Endodermal cell (in vitro differentiated cells): ENCODE measurements around the gene CENPE. TPM values are rescaled to one million over a fixed set of nuclear protein-coding genes. Genes with fewer than 3 reads are reported as not detected.

ENCODE experiments used
- DNase-seq: peaks from one replicate; pipeline ENCODE4 v3.0.0-alpha.2; 2017
- H3K27ac ChIP-seq: 2 replicates; pipeline ENCODE4 v1.5.1; 2013; ENCODE audit warnings: mild to moderate bottlenecking, low read depth, low read length, moderate library complexity
- H3K27me3 ChIP-seq: 2 replicates; pipeline ENCODE4 v1.6.1; 2013; ENCODE audit warnings: mild to moderate bottlenecking, low read length, moderate library complexity; ENCODE audit not compliant: insufficient read depth, control insufficient read depth, poor library complexity, severe bottlenecking
- H3K36me3 ChIP-seq: 2 replicates; pipeline ENCODE4 v1.7.0; 2013; ENCODE audit warnings: mild to moderate bottlenecking, low read length, moderate library complexity; ENCODE audit not compliant: control insufficient read depth, insufficient read depth
- H3K4me1 ChIP-seq: one replicate; pipeline ENCODE4 v1.7.0; 2013; ENCODE audit warnings: low read length; ENCODE audit not compliant: control insufficient read depth, insufficient read depth
- H3K4me3 ChIP-seq: 2 replicates; pipeline ENCODE4 v1.5.1; 2013; ENCODE audit warnings: mild to moderate bottlenecking, low read length, moderate library complexity
- H3K9ac ChIP-seq: 2 replicates; pipeline ENCODE4 v1.6.1; 2013; ENCODE audit warnings: mild to moderate bottlenecking, low read length, moderate library complexity; ENCODE audit not compliant: poor library complexity, severe bottlenecking; ENCODE audit errors: extremely low read depth
- H3K9me3 ChIP-seq: 2 replicates; pipeline ENCODE4 v1.6.1; 2013; ENCODE audit warnings: mild to moderate bottlenecking, low read length, moderate library complexity; ENCODE audit not compliant: control insufficient read depth
- H3K27ac Mint-ChIP-seq: 2 replicates; pipeline ENCODE4 v1.8.0; 2020; ENCODE audit warnings: mixed read lengths
- H3K27me3 Mint-ChIP-seq: 2 replicates; pipeline ENCODE4 v1.8.0; 2021; ENCODE audit warnings: mild to moderate bottlenecking, mixed read lengths; ENCODE audit not compliant: insufficient read depth
- H3K36me3 Mint-ChIP-seq: 2 replicates; pipeline ENCODE4 v1.8.0; 2020; ENCODE audit warnings: low read depth, mixed read lengths
- H3K4me1 Mint-ChIP-seq: 2 replicates; pipeline ENCODE4 v1.8.0; 2020; ENCODE audit warnings: mixed read lengths
- H3K4me3 Mint-ChIP-seq: 2 replicates; pipeline ENCODE4 v1.8.0; 2020; ENCODE audit warnings: mild to moderate bottlenecking, moderate library complexity, mixed read lengths
- H3K9me3 Mint-ChIP-seq: 2 replicates; pipeline ENCODE4 v1.8.0; 2020; ENCODE audit warnings: mild to moderate bottlenecking, mixed read lengths
- CTCF ChIP-seq: fragments of 200-600 bp; sonication (generic); conservative IDR thresholded peaks from 2 replicates; pipeline ENCODE4 v1.5.0; 2021; ENCODE audit warnings: antibody characterized with exemption, mild to moderate bottlenecking
- WGBS, 2 experiments: methylation state at CpG; one replicate each; pipeline versions ENCODE4 v1.1.5 to v1.1.7; 2013; ENCODE audit warnings: missing lambda C conversion rate in 2 of 2, mixed read lengths in 1 of 2; ENCODE audit not compliant: insufficient coverage in 1 of 2, insufficient read length in 1 of 2; 5-methylcytosine and 5-hydroxymethylcytosine counted together
- total RNA-seq, 2 donors: library from RNA; stranded (reverse); fragmentation: NEBNext Ultra II Directional in 1 of 2; extraction: Animal tissue kit (Norgen Biotek cat#: 25700) in 1 of 2; gene quantifications; 2 replicates in 1 of 2; 3 replicates in 1 of 2; pipeline ENCODE4 v1.2.1, GENCODE V29; 2021

Gene CENPE
- total RNA-seq, 2 donors from 2014 or later: 32.4 to 39.6 TPM

DNA sequence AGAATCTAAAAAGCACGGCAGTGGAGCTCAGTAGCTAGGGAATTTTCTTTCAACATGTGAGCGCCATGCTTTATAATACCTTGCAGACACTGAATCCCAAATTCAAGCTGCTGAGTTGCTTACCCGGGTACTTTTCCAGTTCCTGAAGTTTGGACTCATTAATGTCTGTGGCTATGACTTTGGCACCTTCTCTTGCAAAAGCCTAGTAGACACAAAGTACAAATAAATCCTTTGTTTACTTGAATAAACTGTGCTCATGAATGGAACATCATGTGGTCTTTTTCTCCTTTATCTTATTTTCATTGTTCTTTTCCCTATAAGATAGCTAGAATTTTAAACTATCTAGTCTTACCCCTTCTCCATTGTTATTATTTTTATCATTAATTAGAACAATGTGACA, 103.1 kb downstream of the CENPE start:
- H3K4me1 Mint-ChIP-seq: peaks cover 15% of the 10 kb centered on the region
- H3K27ac Mint-ChIP-seq: no peak overlapping the region
- peaks cover 3% of the 10 kb centered on the region for H3K36me3 Mint-ChIP-seq
- Histone ChIP-seq H3K27ac (no peak overlapping the region), H3K9me3 (no peaks in the 10 kb centered on the region), H3K4me3 (no peak overlapping the region), H3K27me3 (no peaks in the 10 kb centered on the region), H3K9ac (no peak overlapping the region), H3K4me1 (peaks cover 4% of the 10 kb centered on the region), H3K36me3 (peaks cover 13% of the 10 kb centered on the region)
- WGBS, 2 experiments: 90 to 94% methylated on average over 3 of the region's 3 CpGs
- H3K9me3 Mint-ChIP-seq: no peaks in the 10 kb centered on the region
- no peak for DNase-seq
- H3K27me3 Mint-ChIP-seq: no peaks in the 10 kb centered on the region
- TF ChIP-seq CTCF: no peak
- no peak overlapping the region for H3K4me3 Mint-ChIP-seq

- Histone ChIP-seq H3K27me3 (no peaks in the 10 kb centered on the region), H3K9me3 (no peaks in the 10 kb centered on the region), H3K9ac (no peak overlapping the region), H3K4me1 (peaks cover 4% of the 10 kb centered on the region), H3K4me3 (no peak overlapping the region), H3K27ac (no peak overlapping the region), H3K36me3 (peaks cover 24% of the 10 kb centered on the region)
- Mint-ChIP-seq H3K27ac (no peak overlapping the region), H3K27me3 (no peaks in the 10 kb centered on the region), H3K4me3 (no peak overlapping the region), H3K9me3 (no peaks in the 10 kb centered on the region), H3K36me3 (peaks cover 8% of the 10 kb centered on the region), H3K4me1 (peaks cover 2% of the 10 kb centered on the region)
- DNase-seq: no peak
- TF ChIP-seq CTCF: no peak
These were observed 105.9 kb downstream of the CENPE start for GRCh38 chr4:103092245-103092644.

DNA sequence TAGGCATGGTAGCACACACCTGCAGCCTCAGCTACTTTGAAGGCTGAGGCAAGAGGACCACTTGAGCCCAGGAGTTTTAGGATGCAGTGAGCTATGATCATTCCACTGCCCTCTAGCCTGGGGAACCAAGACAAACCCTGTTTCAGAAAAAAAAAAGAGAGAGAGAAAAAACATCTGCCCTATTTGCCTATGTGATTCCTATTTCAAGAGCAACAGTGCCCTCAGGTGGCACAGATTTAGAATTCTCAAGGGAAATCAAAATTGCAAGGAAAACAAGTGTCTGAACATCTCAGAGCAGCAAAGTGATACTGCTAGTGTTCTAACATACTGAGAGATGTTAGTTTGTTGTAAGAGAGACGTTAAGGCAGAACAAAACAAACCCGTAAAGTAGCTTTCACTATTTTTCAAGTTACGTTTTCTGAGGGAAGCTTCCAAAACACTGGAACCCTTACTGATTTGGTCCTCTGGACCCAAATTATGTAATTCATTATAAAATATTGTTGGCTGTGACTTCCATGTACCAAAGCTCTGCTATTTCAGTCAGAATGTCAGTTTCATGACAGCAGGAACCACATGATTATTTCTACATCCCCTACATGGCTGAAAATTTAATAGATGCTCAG, 106.4 kb downstream of the CENPE start:
- Mint-ChIP-seq H3K27ac (no peak overlapping the region), H3K4me3 (no peak overlapping the region), H3K4me1 (peaks cover 2% of the 10 kb centered on the region), H3K9me3 (no peaks in the 10 kb centered on the region), H3K27me3 (no peaks in the 10 kb centered on the region), H3K36me3 (peaks cover 11% of the 10 kb centered on the region)
- Histone ChIP-seq H3K9ac (no peak overlapping the region), H3K4me1 (peaks cover 4% of the 10 kb centered on the region), H3K27me3 (no peaks in the 10 kb centered on the region), H3K9me3 (no peaks in the 10 kb centered on the region), H3K4me3 (no peak overlapping the region), H3K27ac (no peak overlapping the region), H3K36me3 (peaks cover 26% of the 10 kb centered on the region)
- WGBS, 2 experiments: 77 to 90% methylated on average over 2 to 3 of the region's 3 CpGs
- DNase-seq: peak; percentile 69
- TF ChIP-seq CTCF: peak; percentile 83
